Kidney glomerular epithelial cell (primary cell): ENCODE data around the gene RNF19B.

Experiments
- DNase-seq: peaks from one replicate; lab custom pipeline; 2025; lab: John Stamatoyannopoulos, UW

The RNF19B gene

GRCh38 chr1:32965251-32965747 is 690 bp upstream of the RNF19B start:
- DNase-seq: no peak

- DNase-seq: peak; percentile 13
Observed at GRCh38 chr1:32963746-32964460, 706 bp downstream of the RNF19B start.

DNA sequence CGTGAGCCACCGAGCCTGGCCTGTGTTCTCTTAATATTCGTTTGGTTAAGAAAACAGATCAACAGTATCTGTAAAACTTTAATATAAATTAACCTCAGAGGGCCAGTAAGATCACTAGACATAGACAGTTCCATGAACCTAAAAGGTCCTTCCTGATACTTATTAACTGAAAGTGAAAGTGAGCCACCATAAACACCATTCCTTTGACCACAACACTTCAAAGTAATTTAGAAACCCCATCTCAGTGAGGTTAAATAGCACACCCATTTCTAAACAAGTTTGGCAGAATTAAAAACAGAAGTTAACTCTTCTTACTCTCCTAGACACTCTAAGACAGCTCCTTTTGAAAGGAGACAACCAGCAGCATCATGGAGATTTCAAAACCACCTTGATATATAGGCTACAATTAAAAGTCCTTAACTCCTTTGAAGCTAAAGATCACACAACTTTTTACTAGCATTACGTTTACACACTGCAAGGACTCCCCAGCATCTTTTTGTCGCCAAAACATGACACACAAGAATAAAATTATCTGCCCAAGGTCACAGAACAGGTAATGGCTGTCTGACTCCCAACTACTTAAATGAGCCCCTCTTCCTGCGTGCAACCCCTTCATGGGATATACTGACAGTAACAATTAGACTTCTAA is 2.2 kb downstream of the RNF19B start:
- DNase-seq: peak; percentile 29

GRCh38 chr1:32960819-32961355 is 3.7 kb downstream of the RNF19B start:
- DNase-seq: no peak

DNA sequence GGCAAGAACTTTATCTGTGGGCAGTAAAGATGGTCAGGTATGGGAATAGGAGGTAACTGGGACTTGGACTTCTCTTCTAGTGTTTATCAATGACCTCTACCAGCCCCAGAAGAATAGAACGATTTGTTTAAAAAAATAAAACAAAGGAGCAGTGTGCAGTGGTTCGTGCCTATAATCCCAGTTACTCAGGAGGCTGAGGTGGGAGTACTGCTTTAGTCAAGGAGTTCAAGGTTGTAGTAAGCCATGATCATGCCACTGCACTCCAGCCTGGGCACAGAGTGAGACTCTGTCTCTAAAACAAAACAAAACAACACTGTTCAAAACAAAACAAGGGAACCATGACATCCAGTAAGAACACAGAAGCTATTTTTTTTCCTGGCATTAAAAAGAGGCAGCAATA is 4.3 kb downstream of the RNF19B start:
- no peak for DNase-seq

DNA sequence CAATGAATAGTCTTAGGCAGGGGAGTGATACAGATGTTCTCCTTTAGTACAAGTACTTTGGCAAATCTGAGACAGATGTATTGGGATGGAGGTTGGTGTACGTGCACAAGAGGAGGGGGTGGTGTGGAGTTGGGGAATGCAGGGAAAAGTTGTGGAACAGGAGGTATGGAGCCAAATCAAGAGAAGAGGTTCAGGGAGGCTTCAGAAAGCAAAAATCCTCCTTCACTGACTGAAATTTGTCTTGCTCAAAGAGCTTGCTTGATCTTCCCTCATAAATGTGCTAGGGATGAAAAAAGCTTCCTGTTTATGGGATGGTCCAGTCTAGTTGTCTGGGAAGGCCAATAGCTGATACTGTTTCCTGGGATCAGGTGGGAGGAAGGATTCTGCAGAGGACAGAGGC is 5.8 kb downstream of the RNF19B start:
- DNase-seq: no peak

DNA sequence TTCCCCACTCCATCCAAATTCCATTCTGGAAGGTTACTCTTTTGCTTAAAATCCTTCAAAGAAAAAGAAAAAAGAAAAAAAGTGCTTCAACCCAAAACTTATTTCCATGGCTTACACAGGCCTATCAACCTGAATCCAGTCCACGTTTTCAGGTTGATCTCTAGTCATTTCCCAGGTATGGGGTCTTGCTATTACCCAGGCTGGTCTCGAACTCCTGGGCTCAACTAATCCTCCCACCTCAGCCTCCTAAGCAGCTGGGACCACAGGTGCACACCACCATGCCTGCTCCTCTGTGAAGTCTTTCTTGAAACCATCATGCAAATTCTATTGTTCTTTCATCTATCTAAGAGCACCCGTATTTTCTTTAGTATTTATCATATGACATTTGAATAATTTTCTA is 7.6 kb downstream of the RNF19B start:
- DNase-seq: no peak

DNA sequence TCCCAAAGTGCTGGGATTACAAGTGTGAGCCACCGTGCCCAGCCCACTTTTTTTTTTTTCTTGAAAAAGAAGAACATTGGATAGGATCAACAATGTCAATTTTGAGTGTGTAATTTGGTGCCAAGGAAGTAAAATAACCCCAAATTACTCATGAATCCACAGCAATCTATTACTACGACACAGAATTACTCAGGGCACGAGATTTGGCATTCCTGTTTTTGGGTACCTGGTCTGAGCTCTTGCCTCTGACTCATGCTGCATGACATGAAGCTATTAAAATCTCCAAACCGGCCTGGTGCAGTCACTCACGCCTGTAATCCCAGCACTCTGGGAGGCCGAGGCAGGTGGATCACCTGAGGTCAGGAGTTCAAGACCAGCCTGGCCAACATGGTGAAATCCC is 10.4 kb downstream of the RNF19B start:
- DNase-seq: no peak

GRCh38 chr1:32953495-32953894 is 11.1 kb downstream of the RNF19B start:
- DNase-seq: peak; percentile 78

DNA sequence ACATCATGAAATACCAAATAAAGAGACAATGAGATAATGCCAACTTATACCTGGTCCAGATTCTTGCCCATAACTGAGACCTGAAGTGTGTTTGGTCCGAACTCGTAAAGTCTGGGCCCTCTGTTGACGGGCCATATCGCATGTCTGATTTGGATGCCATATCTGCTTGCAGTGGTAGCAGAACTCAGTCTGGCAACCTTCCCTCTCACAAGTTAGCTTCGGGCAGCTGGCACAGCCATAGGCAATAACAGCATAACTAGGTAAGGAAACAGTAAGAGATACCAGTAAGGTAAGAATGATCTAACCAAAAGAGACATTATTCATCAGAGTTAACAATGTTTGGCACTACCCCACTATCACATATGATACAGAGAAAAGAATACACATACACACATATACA is 15.1 kb downstream of the RNF19B start:
- DNase-seq: no peak

DNA sequence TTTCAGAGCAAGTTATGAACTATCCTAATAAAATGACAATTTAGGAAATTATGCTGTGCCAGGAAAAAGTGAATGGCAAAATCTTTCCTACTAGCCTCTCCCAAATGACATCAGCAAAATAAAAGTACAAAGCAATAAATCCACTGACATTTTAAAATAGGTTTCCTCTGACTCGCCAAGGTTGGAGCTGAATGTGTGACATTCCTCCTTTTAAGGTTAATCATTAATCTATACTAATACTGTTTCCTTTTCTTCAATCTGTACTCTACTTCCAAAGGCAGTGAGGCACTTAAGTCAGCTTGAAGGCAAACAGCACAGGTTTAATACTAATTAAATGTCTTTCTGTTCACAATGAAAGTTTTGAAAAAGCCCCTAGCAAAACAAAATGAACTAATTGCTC is 15.7 kb downstream of the RNF19B start:
- peak; percentile 86 for DNase-seq

- no peak for DNase-seq
Observed at GRCh38 chr1:32948390-32948722, 16.3 kb downstream of the RNF19B start.

- no peak for DNase-seq
Observed at GRCh38 chr1:32947669-32948389, 16.8 kb downstream of the RNF19B start.

GRCh38 chr1:32946413-32946812 is 18.2 kb downstream of the RNF19B start:
- no peak for DNase-seq

DNA sequence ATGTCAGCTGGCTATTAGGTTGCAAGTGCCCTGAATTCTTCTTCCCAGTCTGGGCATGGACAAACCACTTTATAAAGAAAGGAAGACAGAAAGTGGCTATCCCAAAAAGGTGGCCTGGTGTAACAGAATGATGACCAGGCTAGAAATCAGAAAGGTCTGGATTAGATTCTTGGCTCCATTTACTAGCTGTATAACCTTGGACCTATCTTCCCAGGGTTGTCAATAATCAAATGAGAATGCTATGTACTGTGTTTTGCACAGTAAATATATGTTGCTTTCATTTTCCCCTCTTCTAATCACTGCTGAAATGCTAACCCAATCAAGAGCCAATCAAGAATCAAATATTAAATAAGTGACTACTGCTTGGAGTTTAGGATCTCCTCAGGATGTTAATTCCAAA is 20.4 kb downstream of the RNF19B start:
- no peak for DNase-seq

- peak; percentile 13 for DNase-seq
Observed at GRCh38 chr1:32939655-32940371, 24.8 kb downstream of the RNF19B start.

- no peak for DNase-seq
Observed at GRCh38 chr1:32937061-32937460, 27.5 kb downstream of the RNF19B start.

DNA sequence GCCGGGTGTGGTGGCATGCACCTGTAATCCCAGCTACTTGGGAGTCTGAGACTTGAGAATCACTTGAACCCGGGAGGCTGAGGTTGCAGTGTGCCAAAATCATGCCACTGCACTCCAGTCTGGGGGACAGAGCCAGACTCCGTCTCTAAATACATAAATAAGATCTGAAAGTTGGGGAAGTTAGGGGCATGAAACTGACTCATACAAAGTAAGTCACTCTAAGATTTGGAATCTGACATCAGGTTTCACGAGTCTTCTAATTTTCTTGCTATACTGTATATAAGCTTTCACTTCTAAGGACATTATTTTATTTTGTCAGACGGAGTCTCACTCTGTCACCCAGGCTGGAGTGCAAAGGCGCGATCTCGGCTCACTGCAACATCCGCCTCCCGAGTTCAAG is 30.1 kb downstream of the RNF19B start:
- no peak for DNase-seq

DNA sequence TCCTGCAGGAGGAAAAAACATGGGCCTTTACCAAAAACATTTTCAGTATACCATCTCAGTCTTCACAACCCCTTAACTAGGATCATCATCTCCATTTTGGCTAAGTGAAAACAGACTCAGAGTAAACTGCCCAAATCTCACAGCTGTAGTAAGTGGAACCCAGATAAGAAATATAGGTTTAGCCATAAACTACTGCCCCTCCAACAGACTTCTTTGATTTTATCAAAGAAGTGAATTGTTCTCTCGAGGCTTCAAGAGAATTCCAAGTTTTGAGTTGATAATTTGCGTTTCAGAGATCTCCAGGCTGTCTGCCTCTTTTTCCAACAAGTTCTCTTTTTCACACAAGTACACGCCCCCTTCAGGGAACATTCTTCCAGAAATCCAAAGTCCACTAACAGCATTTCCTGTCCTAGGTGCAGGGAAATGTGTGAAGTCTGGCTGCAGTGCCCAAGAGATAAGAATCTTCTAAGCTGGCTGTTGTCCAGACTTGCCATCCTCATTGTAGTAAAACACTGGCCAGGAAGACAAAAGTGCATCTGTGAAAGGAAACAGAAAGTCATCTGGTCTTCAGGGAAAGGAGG is 30.8 kb downstream of the RNF19B start:
- DNase-seq: peak; percentile 6

DNA sequence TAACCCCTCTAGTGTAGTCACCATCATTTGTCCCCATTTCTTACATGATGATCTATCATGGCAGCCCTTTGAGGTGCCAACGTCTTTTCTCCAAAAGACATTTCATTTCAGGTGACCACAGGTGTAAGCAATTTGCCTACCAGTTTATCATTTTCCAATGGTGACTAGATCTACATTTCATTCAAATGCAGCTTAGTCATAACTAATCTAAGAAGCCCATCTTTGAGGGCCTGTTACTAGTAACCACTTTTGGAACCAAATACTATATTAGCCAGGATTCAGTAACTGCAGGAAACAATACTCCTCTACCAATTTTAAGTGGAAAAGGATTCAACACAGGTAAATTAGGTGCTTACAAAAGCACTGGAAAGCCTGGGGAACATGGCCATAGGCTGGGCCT is 32.8 kb downstream of the RNF19B start:
- DNase-seq: no peak

GRCh38 chr1:32929366-32929765 is 35.2 kb downstream of the RNF19B start:
- no peak for DNase-seq

DNA sequence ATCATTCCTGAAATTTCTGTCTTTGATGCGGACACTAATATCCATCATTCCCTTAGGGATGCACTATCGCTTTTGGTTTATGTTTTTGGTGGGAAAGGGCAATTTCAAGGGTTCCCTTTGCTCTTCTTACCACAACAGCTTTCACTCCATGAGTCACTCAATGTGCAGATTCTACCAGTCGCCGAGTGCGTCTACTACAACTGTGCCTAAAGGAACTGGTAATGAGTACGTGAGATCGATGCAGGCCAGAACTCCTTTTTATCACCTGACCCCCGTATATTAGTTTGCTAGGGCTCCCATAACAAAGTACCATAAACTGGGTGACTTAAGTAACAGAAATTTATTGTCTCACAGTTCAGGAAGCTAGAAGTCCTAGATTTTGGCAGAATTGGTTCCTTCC is 35.9 kb downstream of the RNF19B start:
- DNase-seq: no peak
